Ovary (tissue), 9 donors: ENCODE results near the gene JAG2. TPM values are rescaled to one million over a fixed set of nuclear protein-coding genes. Genes with fewer than 3 reads are reported as not detected.

Experiments
- DNase-seq, 5 donors: peaks; one replicate each; pipeline ENCODE4 v3.0.0-alpha.2; 2019 to 2020
- H3K27ac ChIP-seq, 2 donors: fragments of 200-600 bp; one replicate each; pipeline versions ENCODE4 v1.5.1 to v1.8.0; 2019 to 2022
- H3K27me3 ChIP-seq: fragments of 200-600 bp; one replicate; pipeline ENCODE4 v1.8.0; 2022
- H3K36me3 ChIP-seq: fragments of 200-600 bp; sonication (generic); one replicate; pipeline ENCODE4 v1.5.1; 2019
- H3K4me1 ChIP-seq: one replicate; pipeline ENCODE4 v1.8.1; 2013; ENCODE audit warnings: mild to moderate bottlenecking, moderate library complexity; ENCODE audit not compliant: insufficient read depth
- H3K4me3 ChIP-seq: fragments of 200-600 bp; sonication (generic); one replicate; pipeline ENCODE4 v1.5.1; 2017
- H3K9me3 ChIP-seq, 2 donors: fragments of 200-600 bp in 1 of 2; sonication (generic) in 1 of 2; one replicate each; pipeline versions ENCODE4 v1.5.1 to v1.8.1; 2013 to 2019; ENCODE audit warnings: mild to moderate bottlenecking in 1 of 2, moderate library complexity in 1 of 2
- CTCF ChIP-seq, 3 donors: fragments of 450-650 bp in 2 of 3; fragments of 200-600 bp in 1 of 3; IDR thresholded peaks; one replicate each; pipeline versions ENCODE4 v1.5.1 to v1.8.0; 2016 to 2022; ENCODE audit warnings: antibody characterized with exemption in 3 of 3, mild to moderate bottlenecking in 1 of 3
- EP300 ChIP-seq: sonication (generic); formaldehyde crosslinking; IDR thresholded peaks from one replicate; pipeline ENCODE4 v1.6.1; 2017; ENCODE audit warnings: antibody characterized with exemption
- POLR2A ChIP-seq: fragments of 450-650 bp; IDR thresholded peaks from one replicate; pipeline ENCODE4 v1.6.1; 2017; ENCODE audit warnings: antibody characterized with exemption, mild to moderate bottlenecking, moderate library complexity
- WGBS, 3 donors: extraction: QIAGEN DNeasy Blood & Tissue Kit in 1 of 3; methylation state at CpG; one replicate each; pipeline versions ENCODE4 v1.1.5 to v1.1.7; 2013 to 2017; 5-methylcytosine and 5-hydroxymethylcytosine counted together
- intact Hi-C, 4 donors: fragments of 100-400 bp; cut with DNase I; formaldehyde crosslinking; loops; one replicate each; pipeline versions ENCODE4 v1.11.0 to v1.15.1; 2022 to 2023
- polyA plus RNA-seq, 2 donors: library from polyadenylated mRNA; stranded (reverse); fragments of 200-250 nt in 1 of 2; fragments of 350-450 nt in 1 of 2; fragmentation: Illumina TruSeq in 1 of 2; extraction: RNeasy Lipid Tissue Mini Kit (QIAGEN cat#74804) in 1 of 2; gene quantifications; one replicate each; pipeline ENCODE4 v1.2.3, GENCODE V29; 2013 to 2014
- total RNA-seq, 7 donors: library from RNA; depleted of rRNA in 2 of 7; stranded (reverse); fragments of >200 nt in 2 of 7; fragmentation: NEBNext Ultra II Directional in 3 of 7; extraction: Animal tissue kit (Norgen Biotek cat#: 25700) in 3 of 7; gene quantifications; one replicate each; pipeline versions ENCODE4 v1.1.0 to v1.2.4, GENCODE V29; 2016 to 2023
- donor health status: DM: no; HTN: no; CAD: no; lungs with moderate emphysema.
- donor health status: DM: no; HTN: no; CAD: no.
- donor health status: Bipolar disorder and iron deficiency.
- donor health status: DM: yes; HTN: yes; CAD: no.
- donor health status: DM: no; HTN: no; CAD: no.
- donor health status: DM: yes; HTN: yes; CAD: no.

JAG2 gene
- total and polyA plus RNA-seq, 9 donors: 0.78 to 10.2 (median 6.5) TPM

GRCh38 chr14:105203057-105203531 lies 34.5 kb upstream of the JAG2 start:
- 2 to 7% (median 2%) methylated on average over 18 of the region's 18 CpGs for WGBS, 3 donors
- peak; percentile 64 to 86 (median 79) for DNase-seq
- peaks cover 8% of the 10 kb centered on the region for H3K4me1 ChIP-seq
- no peaks in the 10 kb centered on the region for H3K36me3 ChIP-seq
- no peak for TF ChIP-seq EP300
- peak; percentile 87 to 94 (median 89) for TF ChIP-seq CTCF (IDR thresholded peaks at IDR 0.05)
- TF ChIP-seq POLR2A: no peak
- no peaks in the 10 kb centered on the region for H3K27me3 ChIP-seq
- intact Hi-C loops: loop anchor here (5.0 to 10.0 kb wide), 3 partner anchors 79 to 149 kb away; no protein-coding TSS in a partner anchor
- H3K27ac ChIP-seq: no peak overlapping the region
- no peaks in the 10 kb centered on the region for H3K9me3 ChIP-seq
- H3K4me3 ChIP-seq: no peak overlapping the region

- no peak for TF ChIP-seq CTCF (IDR thresholded peaks at IDR 0.05)
- TF ChIP-seq POLR2A: no peak
- no peak for TF ChIP-seq EP300
- peaks cover 8% of the 10 kb centered on the region for H3K4me1 ChIP-seq
Measured at GRCh38 chr14:105201925-105202513, 33.4 kb upstream of the JAG2 start.

GRCh38 chr14:105201156-105201924 lies 32.8 kb upstream of the JAG2 start:
- intact Hi-C loops: loop anchor here (2.0 to 10.0 kb wide), 4 partner anchors 81 to 153 kb away; no protein-coding TSS in a partner anchor
- Histone ChIP-seq H3K4me1 (peaks cover 8% of the 10 kb centered on the region), H3K27me3 (no peaks in the 10 kb centered on the region), H3K4me3 (no peak overlapping the region), H3K27ac (no peak overlapping the region), H3K36me3 (no peaks in the 10 kb centered on the region), H3K9me3 (no peaks in the 10 kb centered on the region)
- no peak for TF ChIP-seq CTCF (IDR thresholded peaks at IDR 0.05)
- no peak for TF ChIP-seq EP300
- TF ChIP-seq POLR2A: no peak
- 25 to 30% (median 28%) methylated on average over 28 of the region's 28 CpGs for WGBS, 3 donors
- DNase-seq: no peak

More at GRCh38 chr14:105201925-105202513, 33.4 kb upstream of the JAG2 start:
- intact Hi-C loops: loop anchor here (2.0 to 10.0 kb wide), 4 partner anchors 80 to 153 kb away; no protein-coding TSS in a partner anchor
- no peak for DNase-seq
- H3K27ac ChIP-seq: no peak overlapping the region
- H3K36me3 ChIP-seq: no peaks in the 10 kb centered on the region
- no peaks in the 10 kb centered on the region for H3K9me3 ChIP-seq
- no peaks in the 10 kb centered on the region for H3K27me3 ChIP-seq
- no peak overlapping the region for H3K4me3 ChIP-seq
- WGBS, 3 donors: 31 to 37% (median 35%) methylated on average over 18 to 20 of the region's 20 CpGs

- TF ChIP-seq CTCF (IDR thresholded peaks at IDR 0.05) (no peak), POLR2A (no peak), EP300 (no peak)
- Histone ChIP-seq H3K9me3 (no peaks in the 10 kb centered on the region), H3K36me3 (no peaks in the 10 kb centered on the region), H3K27me3 (no peaks in the 10 kb centered on the region), H3K4me1 (peaks cover 6% of the 10 kb centered on the region), H3K4me3 (no peak overlapping the region), H3K27ac (no peak overlapping the region)
- DNase-seq: no peak
- 30 to 41% (median 37%) methylated on average over 16 of the region's 16 CpGs for WGBS, 3 donors
- intact Hi-C loops: loop anchor here (2.0 to 10.0 kb wide), 4 partner anchors 82 to 154 kb away; no protein-coding TSS in a partner anchor
Measured at GRCh38 chr14:105200641-105201040, 32.1 kb upstream of the JAG2 start.
